Measurements from ENCODE around the gene ARAF. TPM values are rescaled to one million over a fixed set of nuclear protein-coding genes. Genes with fewer than 3 reads are reported as not detected.
A peak's percentile ranks its signal among the peaks of the same experiment; 100 is the strongest.

Gene ARAF
- total RNA-seq, 1 donor from 2014 or later = 33.8 TPM

DNA sequence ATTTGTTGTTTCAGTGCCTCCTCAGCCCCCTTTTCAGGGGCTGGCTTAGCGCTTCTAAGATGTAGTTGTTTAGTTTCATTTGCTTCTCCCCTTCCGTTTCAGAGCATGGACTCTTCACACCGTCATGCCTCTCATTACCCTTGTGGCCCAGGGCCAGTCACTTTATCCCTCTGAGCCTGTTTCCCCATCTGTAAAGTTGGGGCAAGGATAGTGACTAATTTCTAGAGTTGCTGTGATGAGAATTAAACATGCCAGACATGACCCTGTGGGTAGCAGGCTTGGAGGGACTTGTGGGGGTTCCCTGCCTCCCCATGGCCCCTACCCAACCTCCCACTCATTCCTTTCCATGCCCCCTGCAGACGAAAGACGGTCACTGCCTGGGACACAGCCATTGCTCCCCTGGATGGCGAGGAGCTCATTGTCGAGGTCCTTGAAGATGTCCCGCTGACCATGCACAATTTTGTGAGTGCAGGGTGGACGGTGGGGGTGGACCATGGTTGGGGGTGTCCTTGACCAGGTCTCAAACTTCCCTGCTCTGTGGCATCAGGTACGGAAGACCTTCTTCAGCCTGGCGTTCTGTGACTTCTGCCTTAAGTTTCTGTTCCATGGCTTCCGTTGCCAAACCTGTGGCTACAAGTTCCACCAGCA lies 3.6 kb downstream of the ARAF start:
- ATAC-seq = no peak

DNA sequence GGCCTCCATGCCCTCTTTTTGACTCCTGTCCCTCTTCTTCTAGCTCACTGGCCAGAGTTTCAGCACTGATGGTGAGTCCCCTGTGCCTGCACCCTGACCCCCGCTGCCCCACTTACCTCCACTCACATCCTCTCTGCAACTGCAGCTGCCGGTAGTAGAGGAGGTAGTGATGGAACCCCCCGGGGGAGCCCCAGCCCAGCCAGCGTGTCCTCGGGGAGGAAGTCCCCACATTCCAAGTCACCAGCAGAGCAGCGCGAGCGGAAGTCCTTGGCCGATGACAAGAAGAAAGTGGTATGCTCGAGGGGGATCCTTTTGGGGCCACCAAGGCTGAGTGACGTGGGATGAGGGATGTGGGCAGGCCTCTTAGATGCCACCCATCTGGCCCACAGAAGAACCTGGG lies 5.8 kb downstream of the ARAF start:
- no peak for ATAC-seq

DNA sequence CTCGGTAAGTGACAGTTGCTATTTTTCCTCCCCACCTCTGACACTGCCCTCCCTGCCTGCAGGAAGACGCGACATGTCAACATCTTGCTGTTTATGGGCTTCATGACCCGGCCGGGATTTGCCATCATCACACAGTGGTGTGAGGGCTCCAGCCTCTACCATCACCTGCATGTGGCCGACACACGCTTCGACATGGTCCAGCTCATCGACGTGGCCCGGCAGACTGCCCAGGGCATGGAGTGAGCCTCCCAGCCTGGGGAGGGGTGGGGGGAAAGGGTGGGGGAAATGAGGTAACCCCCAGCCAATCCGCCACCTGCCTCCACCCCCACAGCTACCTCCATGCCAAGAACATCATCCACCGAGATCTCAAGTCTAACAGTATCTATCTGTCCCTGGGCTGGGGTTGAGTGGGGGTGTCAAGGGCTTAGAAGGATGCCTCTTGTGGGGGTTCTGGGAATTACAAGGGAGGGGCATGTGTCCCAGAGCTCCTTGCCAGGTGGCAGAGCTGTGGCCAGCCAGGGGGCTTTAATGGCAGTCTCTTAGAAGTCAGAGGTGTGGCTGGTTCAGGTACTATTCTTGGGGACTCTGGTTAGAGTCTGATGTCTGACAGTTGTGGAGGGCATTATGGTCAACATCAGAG lies 7.8 kb downstream of the ARAF start:
- no peak for ATAC-seq

GRCh38 chrX:47570794-47571193 lies 9.8 kb downstream of the ARAF start:
- no peak for ATAC-seq

- ATAC-seq = no peak
Observed at GRCh38 chrX:47571215-47571614, 10.2 kb downstream of the ARAF start.

- no peak for ATAC-seq
Observed at GRCh38 chrX:47571896-47572295, 10.9 kb downstream of the ARAF start.

- peak; percentile 14 for ATAC-seq
Observed at GRCh38 chrX:47572773-47573340, 11.9 kb downstream of the ARAF start.

DNA sequence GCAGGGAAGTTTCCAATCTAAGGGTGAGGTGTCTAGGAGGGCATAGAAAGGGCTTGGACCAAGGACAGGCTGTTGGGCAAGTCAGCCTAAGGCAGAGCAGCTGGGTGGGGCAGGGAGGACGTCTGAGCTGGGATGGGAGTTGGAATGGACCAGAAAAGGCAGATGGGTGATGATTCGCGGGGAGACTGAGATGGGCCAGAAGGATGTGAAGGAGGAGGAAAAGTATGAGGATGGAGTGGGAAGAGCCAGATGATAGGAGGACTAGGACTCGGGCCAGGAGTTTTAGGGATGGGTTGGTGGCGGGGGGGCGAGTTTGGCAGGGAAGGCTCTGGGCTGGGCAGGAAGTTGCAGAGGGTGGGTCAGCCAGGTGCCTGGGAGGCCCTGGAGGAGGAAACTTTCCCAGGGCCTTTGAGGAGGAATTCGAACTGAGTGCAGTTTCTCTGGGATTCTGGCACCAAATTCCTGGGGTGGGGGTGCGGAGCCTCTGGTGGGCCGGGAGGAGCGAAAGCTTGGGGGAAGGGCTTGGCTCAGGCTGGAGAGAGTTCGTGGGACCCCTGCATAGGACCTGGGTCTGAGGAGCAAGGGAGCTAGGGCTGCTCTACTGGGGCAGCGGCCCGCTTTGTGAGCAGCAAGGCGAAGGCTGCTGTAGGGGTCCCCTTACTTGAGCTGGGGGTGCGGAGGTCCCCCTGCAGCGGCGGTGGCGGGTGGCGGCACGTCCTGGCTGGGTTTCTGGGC lies 12.5 kb downstream of the ARAF start:
- peak; percentile 46 for ATAC-seq

GRCh38 chrX:47574076-47574546 lies 13.1 kb downstream of the ARAF start:
- ATAC-seq = no peak

DNA sequence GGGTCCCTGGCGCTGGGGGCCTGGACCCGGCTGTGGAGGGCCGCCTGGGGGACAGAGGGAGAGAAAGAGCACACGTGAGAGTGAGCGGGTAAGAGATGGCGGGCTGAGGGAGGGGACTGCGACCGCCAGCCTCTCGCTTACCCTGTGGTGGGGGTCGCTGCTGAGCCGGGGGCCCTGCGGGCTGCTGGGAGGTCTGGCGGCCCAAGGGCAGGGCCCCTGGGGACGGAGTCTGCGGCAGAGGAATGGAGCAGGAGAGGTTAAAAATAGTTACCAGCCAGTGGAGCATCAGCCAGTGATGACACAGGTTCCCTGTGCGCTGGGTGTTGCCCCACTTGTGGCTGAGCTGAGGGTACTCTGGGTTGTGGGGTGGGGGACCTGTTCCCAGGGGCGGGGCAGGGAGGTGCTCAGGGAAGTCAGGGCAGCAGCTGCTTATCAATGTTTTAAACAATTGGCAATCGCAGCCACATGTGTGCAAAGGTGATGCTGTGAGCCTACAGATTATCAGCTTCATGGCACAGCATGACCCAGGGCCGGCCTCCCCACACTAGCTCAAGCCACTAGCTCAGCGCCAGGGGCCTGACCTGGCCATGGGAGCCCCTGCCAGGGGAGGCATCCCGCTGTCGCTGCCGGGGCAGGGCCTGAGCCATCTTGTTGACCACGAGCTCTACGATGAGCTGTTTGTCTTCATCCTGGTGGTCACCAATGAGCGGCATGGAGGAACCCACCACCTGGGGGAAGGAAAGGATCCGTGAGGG lies 13.7 kb downstream of the ARAF start:
- ATAC-seq = no peak

DNA sequence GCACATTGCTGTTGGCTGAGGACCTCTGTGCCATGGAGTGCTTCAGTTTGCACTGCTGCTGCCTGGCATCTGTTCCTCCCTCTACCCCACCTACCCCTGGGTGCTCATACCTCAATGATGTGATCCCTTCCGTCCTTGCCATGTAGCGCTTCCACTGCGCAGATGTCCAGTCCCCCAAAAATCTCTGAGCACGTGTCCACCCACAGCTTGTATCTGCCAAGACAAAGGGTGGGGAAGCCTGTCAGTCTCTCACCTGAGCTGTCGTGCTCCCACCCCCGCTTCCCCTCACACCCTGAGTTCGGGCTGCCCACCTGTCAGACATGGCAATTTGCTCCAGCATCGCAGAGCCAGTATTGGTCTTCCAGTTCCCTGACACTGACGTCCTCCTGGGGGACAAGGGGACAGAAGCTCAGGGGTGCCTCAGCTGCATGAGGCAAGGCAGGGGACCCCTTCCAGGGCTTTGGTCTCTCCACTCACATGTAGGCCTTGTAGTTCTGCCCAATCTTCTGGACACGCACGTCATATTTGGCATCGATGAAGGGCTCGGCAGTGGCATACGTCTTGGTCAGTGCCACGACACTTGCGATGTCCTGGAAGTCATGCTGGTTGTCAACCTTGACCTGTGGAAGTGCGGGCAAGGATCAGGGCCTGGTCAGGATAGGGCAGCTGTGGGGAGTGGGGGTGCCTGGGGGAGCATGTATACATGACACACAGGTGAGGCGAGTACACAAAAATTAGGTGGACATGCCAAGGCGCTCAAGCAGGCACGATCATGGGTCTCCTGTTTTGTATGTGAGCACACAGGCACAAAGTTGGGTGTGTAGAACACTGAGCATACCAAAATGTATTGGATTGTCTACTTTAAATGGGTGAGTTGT lies 15.3 kb downstream of the ARAF start:
- no peak for ATAC-seq

- ATAC-seq = no peak
Observed at GRCh38 chrX:47577424-47577823, 16.4 kb downstream of the ARAF start.

- no peak for ATAC-seq
Observed at GRCh38 chrX:47577901-47578300, 16.9 kb downstream of the ARAF start.

DNA sequence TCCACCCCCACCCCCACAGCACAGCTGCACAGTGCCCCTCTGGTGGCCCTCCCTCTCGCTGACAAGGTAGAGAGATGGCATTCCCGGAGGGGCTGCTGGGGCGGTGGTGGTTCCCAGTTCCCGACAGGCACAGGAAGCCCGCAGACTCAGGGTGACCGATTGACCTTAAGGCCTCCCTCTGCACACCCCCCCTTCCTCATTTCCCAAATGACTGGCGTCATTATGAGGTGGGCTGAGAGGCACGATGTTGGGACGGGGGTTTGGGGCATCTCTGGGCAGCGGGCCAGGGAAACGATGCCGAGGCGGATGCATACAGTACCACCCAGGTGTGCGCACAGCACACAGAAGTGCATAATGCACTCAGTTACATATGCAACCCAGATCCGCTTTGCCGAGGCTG lies 17.7 kb downstream of the ARAF start:
- ATAC-seq = no peak

- ATAC-seq = peak; percentile 17
Observed at GRCh38 chrX:47579537-47579936, 18.5 kb downstream of the ARAF start.

GRCh38 chrX:47581731-47582647 lies 21.0 kb downstream of the ARAF start, which contains the start of gene TIMP1:
Gene TIMP1 (plus strand): TSS chrX:47582436. CDS start chrX:47583416, 980 bp downstream.
- ATAC-seq = peak; percentile 90

GRCh38 chrX:47583240-47583861 lies 22.3 kb downstream of the ARAF start:
- ATAC-seq = no peak

- ATAC-seq = no peak
Observed at GRCh38 chrX:47584714-47585113, 23.7 kb downstream of the ARAF start.

DNA sequence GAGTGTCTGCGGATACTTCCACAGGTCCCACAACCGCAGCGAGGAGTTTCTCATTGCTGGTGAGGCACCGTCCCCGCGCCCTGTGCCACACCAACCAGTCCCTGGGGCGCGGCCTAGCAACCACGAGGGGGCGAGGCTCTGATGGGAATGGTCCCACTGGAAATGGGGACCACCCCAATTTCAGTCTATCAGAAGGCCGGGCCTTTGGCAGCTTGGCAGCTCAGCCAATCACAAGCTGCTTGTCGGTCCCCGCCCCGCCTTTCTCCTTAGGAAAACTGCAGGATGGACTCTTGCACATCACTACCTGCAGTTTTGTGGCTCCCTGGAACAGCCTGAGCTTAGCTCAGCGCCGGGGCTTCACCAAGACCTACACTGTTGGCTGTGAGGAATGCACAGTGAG lies 24.3 kb downstream of the ARAF start:
- no peak for ATAC-seq
